ENCODE measurements around the gene SRGAP2C.
A peak's percentile ranks its signal among the peaks of the same experiment; 100 is the strongest.
"Not testable (repeated sequence)": the region's sequence is repeated elsewhere in the genome, so short reads cannot be mapped to it uniquely, and the experiment has no call there.

SRGAP2C gene

DNA sequence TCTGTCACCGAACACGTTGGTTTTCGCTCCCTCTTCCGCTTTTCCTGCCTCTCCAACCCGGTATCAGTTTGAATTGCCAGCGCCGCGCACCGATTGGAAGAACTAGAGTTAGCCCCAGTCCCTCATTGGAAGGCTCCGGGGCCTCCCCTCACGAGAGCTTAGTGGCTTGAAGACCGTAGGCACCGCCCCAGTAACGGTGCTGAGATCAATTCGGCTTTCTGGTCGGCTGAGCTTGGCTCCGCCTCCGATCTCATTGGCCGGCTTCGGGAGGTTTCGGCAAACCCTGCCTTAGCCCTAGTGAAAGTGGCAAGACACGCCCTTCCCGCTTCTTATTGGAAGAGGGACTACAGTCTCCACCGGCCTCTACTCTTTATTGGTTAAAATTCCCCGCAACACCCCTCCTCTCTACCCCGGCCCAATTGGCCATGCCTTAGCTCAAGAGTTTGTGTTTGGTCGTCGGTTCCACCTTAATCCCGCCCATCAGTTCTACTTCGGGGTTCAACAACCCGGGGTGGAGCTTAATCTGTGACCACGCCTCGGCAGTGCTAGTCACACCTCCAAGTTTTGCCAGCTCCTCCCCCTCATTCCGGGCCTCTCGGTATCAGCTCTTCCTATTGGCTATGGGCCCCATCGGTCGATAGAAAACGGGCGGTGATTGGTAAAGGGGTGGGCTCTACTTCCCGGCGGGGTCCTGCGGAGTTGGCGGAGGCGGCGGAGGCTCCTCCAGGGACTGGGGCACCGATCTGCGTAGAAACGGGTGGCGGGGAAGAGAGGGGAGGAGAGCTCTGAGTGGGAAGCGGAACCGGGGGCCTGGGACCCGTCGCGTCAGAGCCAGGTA is at the start of gene SRGAP2C, which contains the start of gene FAM72B:
Gene SRGAP2C, plus strand, starts transcription at position 686 of the 838 bp plus-strand sequence. CDS start 2,472 bp downstream, outside the sequence.
Gene FAM72B, minus strand, starts transcription at position 51 of the 838 bp plus-strand sequence. CDS start 851 bp downstream, outside the sequence.
- peak within 1 kb of the TSS; percentile 66 for H3K27ac ChIP-seq

DNA sequence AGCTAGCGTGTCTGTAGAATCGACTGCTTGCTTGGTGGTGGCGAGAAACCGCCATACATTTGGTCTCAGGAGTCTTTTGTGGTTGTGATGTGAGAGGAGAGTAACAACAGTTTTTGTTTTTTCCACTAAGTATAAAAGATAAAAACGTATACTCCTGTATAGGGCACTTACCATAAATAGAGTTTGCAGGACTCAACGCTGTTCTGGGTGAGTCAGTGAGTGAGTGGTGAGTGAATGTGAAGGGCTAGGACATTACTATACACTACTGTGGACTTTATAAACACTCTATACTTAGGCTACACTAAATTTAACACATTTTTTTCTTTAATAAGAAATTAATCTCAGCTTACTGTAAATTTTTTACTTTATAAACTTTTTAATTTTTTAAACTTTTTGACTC is 44.4 kb upstream of the SRGAP2C start:
- not testable (repeated sequence) for H3K27ac ChIP-seq

DNA sequence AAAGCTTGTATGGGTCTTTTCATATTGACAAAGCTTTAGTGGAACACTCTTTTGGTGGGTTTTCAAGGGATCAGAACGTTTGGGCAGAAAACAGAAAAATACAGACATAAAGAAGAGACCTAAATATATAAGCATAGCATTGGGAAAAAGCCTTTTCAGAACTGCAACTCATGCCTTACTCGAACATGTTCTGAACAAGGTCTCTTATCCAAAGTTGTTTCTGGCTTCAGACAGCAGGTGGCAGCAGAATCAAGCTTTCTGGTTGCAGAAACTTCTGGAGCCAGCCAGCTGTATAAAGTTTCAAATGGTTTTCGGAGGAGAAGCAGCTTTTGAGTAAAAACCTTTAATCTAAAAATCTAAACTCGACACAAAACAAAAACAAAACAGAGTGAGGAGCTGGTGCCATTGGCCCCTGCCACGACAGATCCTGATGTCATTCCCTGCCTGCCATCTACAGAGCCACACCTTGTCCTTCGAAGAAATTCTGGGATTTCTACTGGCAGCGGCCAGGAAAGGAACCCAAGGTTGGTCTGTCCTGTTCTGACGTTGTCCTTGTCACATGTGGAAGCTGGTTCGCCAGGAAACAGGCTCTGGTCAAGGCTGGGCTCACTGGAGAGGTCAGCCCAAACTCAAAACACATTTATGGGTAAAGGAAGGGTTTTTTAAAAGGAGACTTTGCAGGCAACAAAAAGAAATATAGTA is 36.1 kb upstream of the SRGAP2C start:
- H3K27ac ChIP-seq, result not testable (repeated sequence)

DNA sequence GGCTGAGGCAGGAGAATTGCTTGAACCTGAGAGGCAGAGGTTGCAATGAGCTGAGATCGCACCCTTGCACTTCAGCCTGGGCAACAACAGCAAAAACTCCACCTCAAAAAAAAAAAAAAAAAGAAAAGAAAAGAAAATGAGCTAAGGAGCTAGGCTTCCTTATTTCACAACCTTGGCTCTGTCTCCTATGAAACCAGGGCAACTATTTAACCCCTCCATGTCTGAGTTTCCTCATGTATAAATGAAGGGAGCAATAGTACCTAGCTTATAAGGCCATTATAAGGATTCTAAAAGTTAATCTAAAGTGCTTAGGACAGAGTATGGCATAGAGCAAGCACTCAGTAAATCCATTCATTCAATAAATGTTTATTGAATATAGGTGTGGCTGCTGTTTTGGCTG is 33.5 kb upstream of the SRGAP2C start:
- H3K27ac ChIP-seq, result not testable (repeated sequence)

DNA sequence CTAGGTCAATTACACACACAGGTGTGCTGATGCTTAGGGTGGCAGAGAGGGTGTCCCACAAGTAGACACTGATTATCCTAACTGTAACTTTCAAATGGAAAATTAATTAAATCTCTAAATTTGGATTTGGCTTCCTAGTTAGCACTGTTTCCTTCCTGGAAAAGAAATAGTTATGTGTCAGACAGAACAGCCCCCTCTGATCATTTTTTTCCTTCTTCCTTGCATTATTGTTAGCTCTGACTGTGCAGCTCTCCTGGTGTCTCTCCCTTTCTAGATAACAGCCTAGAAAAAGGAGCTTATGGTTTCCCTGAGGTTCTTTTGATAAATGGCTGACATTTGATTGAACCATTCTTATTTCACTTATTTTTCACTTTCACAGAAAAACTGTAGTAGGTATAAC is 32.0 kb upstream of the SRGAP2C start:
- not testable (repeated sequence) for H3K27ac ChIP-seq

DNA sequence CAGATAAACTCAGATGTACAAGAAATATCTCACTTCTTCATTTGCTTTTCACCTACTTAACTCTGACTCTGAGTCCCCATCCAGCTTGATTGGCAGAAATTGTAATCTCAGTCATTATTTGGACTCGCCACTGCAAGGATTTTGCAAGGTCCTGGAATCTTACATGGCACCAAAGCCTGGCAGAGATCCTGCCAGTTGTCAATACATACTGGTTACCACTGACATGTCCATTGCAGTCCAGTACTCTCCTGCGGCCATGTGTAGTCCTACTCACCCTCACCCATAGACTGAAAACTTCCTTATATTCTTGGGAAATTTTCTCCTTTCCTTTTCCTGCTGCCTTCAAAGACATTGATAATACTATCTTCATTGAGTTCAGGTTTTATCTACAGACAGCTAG is 30.0 kb upstream of the SRGAP2C start:
- H3K27ac ChIP-seq, result not testable (repeated sequence)

DNA sequence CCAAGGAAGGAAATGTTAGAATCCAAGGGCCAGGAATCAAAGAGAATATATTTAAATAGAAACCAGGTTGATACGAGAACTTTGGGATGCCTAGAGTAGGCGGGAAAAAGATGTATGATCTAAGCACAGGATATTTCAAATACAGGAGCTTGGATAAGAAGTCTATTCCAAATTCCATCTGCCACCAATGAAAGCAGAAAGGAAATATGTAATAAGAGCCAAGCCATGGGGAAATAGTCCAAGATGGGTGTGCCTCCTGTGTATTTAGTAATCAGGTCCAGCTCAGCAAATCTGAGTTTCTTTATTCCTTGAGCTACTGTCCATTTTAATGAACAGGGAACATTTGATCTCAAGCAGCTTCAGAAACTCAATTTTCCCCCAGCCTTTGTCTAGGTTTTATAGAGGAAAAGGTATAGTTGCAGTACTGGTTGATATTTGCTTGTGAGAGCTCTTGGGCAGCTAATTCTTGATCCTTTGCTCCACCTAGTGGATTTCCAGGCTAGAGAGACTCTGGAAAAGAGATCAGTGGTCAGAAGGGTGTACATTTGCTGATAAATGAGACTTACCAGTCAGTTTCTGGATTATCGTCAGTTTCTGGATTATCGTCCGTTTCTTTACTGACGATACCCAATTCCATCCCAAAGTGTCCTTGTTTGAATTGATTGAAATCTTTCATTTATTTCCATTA is 29.0 kb upstream of the SRGAP2C start:
- not testable (repeated sequence) for H3K27ac ChIP-seq

DNA sequence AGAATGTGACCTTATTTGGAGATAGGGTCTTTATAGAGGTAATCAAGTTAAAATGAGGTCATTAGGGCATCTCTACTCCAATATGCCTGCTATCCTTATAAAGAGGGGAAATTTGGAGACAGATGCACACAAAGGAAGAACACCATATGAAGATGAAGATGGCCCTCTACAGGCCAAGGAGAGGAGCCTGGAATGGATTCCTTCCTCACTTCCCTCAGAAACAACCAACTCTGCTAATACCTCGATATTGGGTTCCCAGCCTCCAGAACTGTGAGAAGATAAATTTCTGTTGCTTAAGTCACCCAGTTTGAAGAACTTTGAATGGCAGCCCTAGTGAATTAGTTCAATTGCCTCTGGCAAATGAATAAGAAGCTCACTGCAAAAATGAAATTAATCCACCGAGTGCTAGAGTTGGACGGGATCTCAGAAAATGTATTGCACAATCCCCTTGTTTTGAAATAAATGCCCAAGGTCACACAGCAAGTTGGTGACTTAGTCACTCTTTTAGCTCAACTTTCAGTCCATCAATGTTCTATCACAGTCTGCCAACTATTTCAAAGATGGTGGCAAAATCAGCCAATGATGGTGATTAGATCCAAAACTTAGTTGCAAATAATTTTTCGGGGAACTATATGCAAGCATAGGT is 27.7 kb upstream of the SRGAP2C start:
- not testable (repeated sequence) for H3K27ac ChIP-seq

DNA sequence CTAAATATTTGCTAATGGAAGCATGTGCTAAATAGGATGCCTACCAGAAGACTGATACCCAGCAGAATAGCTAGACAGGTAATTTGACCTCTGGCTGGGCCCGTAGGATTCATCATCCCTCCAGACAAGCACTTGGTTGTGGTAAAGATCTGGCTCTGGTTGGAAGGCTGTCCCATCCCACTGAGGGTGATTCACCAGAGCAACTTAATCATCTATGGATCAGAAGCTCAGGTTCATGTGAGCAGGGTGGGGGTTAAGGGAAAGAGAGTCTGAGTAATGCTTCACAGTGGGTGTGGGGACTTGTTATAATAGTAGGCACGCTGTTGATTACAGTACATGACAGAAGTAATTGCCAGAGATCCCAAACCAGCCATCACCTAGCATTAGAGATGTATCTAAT is 27.2 kb upstream of the SRGAP2C start:
- not testable (repeated sequence) for H3K27ac ChIP-seq

DNA sequence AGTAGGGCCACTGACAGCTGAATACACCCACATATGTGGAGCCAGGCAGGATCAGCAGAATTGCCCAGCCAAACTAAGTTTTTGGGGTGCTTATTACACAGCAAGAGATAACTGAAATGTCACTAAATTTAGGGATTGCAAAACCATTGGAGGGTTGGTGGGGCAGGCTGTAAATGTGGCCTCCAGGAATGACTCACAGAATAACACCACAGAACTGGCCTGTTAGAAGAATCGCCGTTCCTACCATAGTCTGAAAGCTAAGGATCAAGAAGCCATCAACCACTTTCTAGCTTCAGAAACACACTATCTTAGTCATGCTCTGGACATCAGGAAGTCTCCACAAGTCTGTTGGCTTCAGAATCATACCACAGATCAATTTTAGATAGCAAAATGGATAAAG is 24.7 kb upstream of the SRGAP2C start:
- H3K27ac ChIP-seq, result not testable (repeated sequence)

DNA sequence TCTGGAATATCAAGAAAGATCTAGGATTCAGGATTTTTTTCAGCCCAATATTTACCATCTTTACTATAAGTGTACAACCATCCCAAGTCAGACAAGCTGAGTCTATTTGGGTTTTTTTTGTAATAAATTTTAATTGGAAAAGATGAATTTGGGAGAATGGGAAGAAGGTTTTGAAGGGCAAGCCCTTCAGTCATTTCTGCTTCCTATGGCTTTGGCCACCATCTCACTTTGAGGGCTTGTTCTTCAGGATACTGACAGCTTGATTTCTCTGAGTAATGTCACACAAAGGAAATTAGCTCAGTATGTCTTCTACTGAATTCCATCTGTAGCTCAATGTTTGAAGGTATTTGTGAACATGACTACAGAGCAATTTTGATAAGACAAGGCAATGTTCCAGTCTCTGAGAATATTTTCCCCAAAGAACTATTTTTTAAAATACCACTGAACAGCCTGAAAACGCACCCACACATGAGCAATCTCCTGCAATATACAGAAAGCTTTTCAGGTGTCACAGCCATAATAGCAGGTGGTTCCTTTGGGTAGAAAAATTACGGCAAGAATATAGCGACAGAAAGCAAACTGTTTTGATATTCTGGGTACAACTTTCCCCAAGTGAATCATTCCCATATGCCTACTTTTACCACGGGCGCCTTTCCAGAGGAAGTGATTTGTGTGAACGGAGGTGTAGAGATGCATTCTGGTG is 23.4 kb upstream of the SRGAP2C start:
- not testable (repeated sequence) for H3K27ac ChIP-seq

DNA sequence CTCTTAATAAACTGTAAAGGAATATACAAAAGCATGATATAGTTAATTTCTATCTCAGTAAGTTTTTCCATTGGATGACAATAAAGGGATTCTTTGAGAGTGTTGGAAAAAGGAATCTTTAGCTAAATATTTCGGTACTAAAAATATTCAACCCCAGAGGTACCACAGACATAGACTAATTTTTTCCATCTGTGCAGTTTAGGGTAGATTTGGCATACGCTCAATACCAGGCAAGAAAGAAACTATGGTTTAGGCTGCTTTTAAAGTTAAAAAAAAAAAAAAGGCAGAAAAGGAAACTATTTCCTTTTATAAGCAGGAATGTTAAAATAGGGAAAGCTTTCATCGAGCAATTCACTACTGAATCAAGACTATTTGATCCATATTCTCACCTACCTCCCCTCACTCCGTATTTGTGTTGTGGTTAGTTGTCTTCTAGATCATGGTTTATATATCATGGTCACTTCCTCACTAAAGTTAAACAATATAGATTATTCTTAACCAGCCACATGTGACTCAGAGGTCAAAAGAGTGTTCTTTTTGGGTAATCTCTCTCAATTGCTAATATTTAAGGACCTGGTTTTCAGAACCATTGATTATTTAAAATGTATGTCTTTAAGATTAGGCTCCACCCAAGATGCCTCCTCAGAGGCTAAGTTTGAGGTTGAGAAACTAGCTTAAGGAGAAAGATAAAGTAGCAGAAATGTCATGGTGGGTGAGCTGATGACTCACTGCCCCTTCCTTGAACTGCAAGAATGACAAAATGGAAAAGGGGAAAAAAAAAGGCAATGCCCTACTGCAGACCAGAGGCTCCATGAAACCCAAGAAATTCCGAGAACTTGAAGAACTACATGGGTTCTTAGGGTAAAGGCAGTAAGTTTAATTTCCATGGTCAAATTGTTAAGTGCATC is 20.7 kb upstream of the SRGAP2C start:
- not testable (repeated sequence) for H3K27ac ChIP-seq

DNA sequence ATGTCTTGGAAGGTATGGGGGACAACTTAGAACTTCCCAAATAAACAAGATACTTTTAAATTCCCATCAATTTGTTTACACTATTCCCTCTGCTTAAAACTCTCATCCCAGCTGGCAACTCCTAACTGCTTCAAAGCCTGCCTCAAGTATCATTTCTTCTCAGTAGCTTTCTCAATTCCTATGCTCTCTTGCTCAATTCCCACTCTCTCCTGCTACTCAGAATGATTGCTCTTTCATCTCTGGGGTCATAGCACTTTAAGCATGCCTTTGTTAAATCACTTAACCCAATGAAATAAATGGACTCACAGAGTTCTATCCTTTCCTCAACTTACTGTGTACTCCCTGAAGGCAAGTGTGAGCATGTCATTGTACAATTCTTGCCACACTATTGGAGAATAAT is 19.5 kb upstream of the SRGAP2C start:
- H3K27ac ChIP-seq, result not testable (repeated sequence)

DNA sequence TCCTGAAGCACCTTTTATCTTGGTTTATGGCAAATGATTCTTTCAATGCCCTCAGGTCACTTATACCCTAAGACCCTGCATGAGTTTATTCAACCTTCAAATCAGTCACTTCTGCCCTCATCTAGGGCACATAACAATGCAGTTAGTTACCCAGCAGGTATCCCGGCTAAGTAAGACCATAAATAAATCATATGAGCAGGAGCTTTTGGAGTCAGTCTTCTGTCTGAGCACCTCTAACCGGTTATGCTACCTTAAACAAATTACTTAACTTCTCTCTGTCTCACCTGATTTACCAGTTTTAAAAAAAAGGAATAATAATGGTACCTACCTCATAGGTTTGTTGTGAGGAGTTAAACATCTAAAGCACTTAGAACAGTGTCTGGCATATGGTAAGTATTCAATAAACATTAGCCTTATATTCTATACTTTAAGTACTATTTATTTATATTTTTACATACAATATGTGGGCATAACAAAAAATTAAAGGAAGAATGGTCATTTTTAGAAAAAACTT is 17.5 kb upstream of the SRGAP2C start:
- not testable (repeated sequence) for H3K27ac ChIP-seq

DNA sequence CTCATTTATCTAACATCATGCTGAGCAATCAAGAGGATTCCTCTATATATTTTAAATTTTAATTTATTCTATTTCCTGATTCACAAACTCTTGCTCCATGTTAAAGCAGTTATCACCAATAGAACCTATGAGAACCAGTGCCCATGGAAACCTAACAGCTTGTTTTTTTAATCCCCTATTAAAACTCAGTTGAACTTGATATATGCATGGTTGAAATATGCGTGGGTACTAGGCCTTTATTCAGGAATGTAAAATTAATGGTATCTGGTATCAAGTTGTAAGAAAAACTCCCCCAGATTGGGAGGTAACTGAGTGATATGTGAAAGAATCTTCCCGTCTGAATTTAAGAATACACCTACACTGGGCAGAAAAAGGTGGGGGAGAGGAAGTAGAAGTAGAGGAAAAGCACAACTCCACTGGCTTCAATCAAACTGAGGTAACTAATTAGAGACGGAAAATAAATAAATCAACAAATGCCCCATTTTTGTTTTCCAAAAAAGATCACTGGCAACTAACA is 16.6 kb upstream of the SRGAP2C start:
- H3K27ac ChIP-seq, result not testable (repeated sequence)

DNA sequence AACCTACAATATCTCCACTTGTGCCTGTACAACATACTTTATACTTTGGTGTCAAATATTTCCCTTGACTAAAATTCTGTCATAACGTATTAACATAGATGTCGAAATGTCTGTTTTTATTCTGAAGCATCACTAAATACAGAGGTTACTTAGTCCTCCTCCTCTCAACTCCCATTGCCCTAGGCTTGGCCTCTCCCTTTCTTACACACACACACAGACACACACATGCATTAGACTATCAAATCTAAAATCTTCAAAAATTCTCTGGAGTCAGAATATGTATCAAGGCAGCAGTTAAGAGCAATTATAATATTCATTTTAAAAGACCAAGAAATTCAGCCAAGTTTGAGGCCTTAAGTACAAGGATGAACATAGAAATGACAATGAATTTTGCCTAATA is 8.1 kb upstream of the SRGAP2C start:
- not testable (repeated sequence) for H3K27ac ChIP-seq

DNA sequence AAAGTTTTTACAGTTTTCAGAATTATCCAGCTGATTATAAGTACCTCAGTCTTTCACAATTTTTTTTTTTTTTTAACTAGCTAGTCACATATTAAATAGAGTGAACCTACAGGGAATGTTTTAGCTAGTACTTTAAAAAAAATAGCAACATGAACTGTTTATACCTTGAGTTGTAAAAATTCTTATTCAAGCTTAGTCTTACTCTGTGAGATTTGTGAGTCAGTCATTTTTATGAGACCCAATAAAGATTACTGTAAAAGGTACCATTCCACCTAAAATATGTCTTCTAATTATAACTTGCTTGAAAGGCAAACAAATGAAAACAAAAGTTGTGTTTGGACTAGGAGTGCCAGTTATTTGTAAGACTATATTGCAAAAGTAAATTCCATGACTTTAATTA is 6.6 kb upstream of the SRGAP2C start:
- not testable (repeated sequence) for H3K27ac ChIP-seq

DNA sequence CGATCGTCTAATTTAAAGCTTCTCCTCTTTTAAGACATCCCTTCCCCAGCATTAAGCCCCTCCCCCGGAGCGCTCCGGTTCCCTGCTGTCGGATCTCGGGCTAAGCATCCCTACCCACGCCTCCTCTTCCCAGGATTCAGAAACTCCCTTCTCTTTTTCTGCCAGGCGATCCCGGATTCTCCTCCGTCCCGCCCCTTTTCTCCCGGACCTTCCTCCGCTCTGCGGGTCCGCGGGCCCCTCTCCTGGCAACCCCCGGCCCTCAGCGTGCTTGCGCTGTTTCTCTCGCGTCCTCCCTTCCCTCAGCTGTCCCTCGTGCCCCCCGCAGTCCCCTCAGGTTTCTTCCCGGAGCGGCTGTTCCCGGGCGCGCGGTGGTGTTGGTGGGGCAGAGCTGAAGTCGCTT is 908 bp upstream of the SRGAP2C start:
- not testable (repeated sequence) for H3K27ac ChIP-seq

DNA sequence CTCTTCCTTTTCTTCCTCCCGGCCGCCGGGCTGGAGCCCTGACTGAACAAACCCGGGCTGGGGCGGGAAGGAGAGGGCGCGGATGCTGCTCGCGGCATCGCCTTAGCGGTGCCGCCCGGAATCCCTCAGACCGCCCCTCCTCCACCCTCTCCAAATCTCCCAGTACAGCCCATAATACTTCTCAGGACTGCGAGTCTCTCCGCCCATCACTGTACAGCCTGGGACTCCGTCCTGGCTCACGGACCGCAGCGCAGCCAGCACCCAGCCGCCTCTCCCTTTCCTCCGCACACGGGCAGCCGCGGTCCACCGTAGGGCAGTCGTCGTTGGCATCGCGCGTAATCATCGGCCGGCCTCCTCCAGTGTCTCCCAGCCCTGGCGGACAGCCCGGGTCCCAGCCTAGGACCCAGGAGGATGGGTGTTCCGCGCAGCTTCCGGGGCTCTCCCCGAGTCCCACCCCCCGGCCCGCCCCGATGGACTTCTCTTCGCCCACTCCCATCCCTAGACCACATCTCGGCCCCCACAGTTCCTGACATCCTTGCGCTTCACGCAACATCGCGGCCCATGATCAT is 449 bp downstream of the SRGAP2C start:
- H3K27ac ChIP-seq, result peak overlapping the region; percentile 66

DNA sequence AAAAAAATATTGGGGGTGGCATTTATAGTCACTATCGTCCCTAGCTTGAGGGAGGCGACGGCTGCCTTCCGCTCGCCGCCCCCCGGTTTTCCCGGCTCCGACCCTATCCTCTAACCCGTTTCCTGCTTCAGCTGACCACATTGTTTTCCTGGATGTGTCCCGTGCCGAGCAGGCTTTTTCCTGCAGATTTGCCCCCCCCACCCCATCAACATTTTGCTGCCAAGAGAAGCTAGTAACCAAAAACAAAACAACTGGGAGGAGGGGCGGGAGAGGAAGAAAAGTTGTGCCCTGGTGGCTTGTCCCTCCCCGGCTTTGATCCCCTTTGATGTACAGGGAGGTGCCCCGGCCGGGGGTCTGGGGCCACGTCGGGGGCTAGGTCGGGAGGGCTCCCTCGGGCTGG is 1.4 kb downstream of the SRGAP2C start:
- not testable (repeated sequence) for H3K27ac ChIP-seq
